Activated CD4-positive, alpha-beta T cell treated with anti-CD3 and anti-CD28 coated beads for 4 hours (primary cell): ENCODE data around the gene AGBL1.
"Not testable (repeated sequence)": the region's sequence is repeated elsewhere in the genome, so short reads cannot be mapped to it uniquely, and the experiment has no call there.

Experiments
- DNase-seq, 2 donors: peaks; one replicate each; pipeline ENCODE4 v3.0.0-alpha.2; 2020

The AGBL1 gene

GRCh38 chr15:86842199-86842598, 762.5 kb downstream of the AGBL1 start:
- no peak for DNase-seq

GRCh38 chr15:86846036-86846435, 766.4 kb downstream of the AGBL1 start:
- DNase-seq, result no peak

DNA sequence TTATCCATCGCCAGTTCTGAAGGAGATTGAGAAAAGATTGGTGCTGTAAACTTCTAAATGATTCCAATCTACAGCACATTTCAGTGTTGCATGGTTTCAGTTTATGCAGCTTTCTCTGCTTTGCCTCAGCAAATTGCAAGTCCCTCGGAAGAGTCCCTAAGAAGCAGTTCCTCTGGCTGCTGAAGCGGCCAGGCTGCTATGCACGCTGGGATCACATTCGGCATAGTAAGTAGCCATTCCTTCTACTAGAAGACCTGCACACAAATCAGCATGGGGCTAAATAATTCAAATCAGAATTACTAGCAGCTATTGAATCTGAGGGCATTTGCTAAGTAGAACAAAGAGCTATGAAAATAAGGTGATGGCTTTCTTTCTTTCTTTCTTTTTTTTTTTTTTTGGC, 769.5 kb downstream of the AGBL1 start:
- no peak for DNase-seq

- no peak for DNase-seq
Measured at GRCh38 chr15:86849558-86850285, 770.1 kb downstream of the AGBL1 start.

- DNase-seq, result no peak
Measured at GRCh38 chr15:86850939-86851338, 771.3 kb downstream of the AGBL1 start.

GRCh38 chr15:86852741-86853140, 773.1 kb downstream of the AGBL1 start:
- no peak for DNase-seq

DNA sequence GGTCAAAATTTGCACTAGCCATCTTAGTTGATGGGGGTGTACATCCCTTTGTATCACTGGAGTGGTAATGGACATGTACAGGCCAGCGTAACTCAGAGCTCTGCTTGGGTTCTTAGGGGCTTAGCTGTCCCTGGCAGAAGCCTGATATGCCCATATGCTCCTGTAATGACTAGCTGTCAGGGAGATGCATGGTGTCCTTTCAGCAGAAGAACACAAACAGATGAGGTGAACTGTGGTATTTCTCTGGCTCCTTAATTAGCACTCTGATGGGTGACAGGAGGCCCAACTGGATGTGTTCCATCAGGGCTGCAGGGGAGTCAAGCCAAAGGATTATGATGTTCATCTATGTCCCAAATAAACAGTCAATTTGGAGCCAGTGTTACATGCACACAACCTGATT, 774.5 kb downstream of the AGBL1 start:
- no peak for DNase-seq

DNA sequence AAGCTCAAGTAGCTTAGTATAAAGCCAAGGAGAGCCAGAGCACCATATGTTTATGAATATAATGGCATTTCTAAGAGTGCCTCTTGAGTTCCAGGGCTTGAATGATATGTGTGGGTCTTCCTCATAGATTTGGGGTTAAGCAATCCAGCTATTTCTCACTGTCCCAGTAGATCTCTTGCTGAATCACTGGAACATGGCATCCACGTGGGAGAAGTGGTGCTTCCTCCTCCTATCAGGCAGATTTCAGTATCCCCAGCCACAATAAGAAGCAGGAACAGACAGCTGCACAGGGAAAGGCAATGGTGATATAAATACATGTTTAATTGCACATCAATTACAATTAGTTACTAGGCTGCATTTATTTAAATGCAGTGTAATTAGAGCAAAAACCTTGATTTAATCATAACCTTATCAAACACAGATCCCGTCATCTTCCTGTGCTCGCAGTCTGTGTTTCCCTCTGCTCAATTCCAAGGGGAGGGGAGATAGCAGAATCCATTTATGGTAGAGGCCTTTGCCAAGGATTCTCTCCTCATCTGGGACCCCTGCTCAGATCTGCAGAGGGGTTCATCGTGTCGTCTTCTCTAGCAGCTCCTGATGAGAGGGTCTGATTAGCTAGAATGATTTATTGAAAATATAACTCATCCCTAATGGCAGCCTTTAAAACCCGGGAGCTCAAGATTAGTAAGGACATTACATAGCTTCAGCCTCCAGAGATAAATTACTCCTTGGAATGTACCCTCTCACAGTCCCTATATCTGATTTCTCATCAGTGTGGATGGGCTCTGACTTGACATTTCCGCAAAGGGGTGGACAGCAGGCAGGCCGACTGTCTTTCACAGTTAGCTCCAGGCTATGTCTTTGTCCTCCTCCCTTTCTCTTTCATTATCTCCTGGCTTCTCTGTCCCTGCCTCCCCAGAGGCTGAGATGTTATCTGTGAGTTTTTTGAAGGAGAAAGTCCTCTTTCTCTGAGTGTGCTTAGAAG, 775.9 kb downstream of the AGBL1 start:
- no peak for DNase-seq

- no peak for DNase-seq
Measured at GRCh38 chr15:86857701-86858100, 778.0 kb downstream of the AGBL1 start.

GRCh38 chr15:86863226-86863915, 783.7 kb downstream of the AGBL1 start:
- no peak for DNase-seq

DNA sequence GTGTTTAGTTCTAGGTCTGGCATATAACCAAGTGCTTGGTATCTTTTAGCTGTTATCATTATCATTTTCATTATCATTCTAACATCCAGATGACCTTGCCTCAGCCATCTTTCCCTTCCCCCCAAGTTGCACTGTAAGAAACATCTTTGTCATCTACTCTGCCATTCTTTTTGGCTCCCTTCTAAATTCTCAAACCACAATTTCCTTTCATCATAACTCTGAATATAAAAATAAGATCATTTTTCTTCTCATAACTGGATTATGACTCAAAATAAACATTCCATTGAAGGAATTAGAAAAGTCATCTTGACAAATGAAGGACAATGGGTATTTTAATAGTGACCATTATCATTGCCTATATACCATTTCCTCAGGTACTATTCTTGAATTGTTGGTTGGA, 786.2 kb downstream of the AGBL1 start:
- DNase-seq, result no peak

DNA sequence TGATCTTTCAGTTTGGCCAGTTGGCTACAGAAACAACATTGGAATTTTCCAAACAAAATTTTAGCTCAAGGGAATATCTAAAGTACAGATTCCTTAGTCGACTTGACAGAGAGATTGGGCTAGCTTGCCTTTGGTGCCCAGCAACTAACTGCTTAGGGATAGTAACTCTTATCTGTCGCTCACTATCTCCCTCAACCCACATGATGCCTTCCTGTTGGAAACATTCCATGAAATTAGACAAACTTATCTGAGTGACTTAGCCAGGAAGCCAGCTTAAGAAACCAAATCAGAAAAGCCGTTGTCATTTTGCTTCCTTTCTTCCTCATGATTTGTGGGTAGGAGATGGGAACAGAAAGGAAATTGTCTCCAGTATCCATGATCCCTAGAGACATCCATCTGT, 791.2 kb downstream of the AGBL1 start:
- DNase-seq, result no peak

GRCh38 chr15:86871964-86872363, 792.3 kb downstream of the AGBL1 start:
- DNase-seq, result no peak

- no peak for DNase-seq
Measured at GRCh38 chr15:86872782-86873181, 793.1 kb downstream of the AGBL1 start.

- DNase-seq, result no peak
Measured at GRCh38 chr15:86875067-86875466, 795.4 kb downstream of the AGBL1 start.

GRCh38 chr15:86876387-86876944, 796.8 kb downstream of the AGBL1 start:
- DNase-seq, result no peak

GRCh38 chr15:86877171-86877631, 797.5 kb downstream of the AGBL1 start:
- DNase-seq, result no peak

- not testable (repeated sequence) for DNase-seq
Measured at GRCh38 chr15:86878844-86879243, 799.2 kb downstream of the AGBL1 start.

DNA sequence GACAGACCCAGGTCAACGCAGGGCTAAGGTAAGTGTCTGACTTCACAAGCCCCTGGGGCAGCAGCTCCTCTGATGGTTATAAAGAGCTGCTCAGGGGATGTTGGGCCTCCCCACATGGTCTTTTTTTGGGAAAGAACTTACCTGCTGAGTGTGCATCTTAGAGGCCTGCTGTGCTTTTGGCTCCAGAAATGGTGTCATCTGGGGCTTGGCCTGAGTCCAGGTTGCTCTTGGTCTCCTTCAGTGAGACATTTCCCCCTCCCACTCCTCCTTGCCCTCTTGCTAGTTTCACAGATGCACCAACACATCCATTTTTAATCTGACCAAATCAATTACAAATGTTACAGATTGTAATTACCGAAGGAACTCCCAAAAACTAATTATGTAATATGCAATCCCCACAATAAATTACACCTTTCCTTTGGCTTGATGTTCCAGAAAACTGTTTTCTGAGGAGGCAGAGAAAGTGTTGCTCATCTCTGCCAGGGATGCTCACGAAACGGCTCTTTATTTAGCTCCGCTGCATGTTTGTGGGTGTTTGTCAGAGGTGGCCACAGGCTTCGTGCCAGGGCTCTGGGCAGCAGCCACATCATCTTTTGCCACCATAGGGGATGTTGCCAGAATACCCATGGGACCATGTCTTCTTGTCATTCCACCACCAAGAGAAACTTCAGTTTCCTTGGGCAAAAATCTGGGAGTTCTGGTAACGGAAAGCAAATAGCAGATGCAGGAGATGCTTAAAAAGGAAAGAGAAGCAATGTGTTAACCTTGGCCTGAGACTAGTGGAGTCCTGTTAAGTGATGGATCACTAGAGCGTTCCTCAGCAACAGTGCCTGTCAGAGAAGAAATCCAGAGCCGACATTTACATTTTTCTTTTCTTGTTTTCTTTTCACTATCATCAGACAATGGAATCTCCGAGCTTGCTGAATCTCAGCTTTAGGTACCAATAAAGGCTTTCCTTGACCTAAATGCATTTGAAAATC, 799.9 kb downstream of the AGBL1 start:
- DNase-seq, result no peak

GRCh38 chr15:86885616-86886015, 805.9 kb downstream of the AGBL1 start:
- no peak for DNase-seq

DNA sequence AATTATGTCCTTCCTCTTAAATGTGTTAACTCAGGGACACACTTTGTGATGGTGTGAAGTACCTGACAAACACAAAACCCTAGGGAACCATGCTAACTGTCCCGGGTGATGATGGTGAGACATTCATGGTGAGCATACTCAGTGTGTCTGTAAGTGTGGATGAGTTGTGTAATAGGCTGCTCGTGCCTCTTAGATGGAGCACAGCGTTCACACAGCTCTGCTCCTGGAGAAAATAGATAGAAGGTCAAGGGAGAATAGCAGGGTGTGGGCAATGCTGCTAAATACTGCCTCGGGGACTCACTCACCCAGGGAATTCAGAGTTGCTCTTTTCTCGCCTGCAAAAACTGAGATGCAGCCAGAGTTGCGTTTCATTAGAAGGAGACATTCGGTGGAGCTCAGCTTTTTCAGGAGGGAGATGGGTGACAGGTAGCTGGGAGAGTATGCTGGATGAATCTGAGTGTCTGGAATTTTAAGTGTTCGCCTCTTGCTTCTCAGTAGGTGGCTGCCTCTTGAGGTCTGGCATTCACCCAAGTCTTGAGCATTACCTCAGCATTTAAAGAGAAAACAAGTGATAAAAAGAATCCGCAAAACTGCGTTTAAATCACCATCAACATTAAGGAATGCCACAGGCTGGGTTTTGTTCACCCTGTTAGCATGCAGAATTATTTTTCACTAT, 813.2 kb downstream of the AGBL1 start:
- DNase-seq, result no peak
